GM12878 (cell line): Measurements from ENCODE around the gene PPP1R12A. TPM values are rescaled to one million over a fixed set of nuclear protein-coding genes. Genes with fewer than 3 reads are reported as not detected.

ENCODE experiments used
- ATAC-seq: fragments of 200-7000 bp; cut with Tn5 transposase; 3 replicates; pipeline ENCODE4 v1.9.1; 2020; ENCODE audit warnings: mild to moderate bottlenecking, moderate library complexity
- BruUV-seq: library from RNA; stranded (reverse); fragments of 400-500 nt; replicated peaks from 2 replicates; lab custom pipeline; 2021; lab: Mats Ljungman, UMichigan
- CTCF ChIA-PET: fragments of 300-600 bp; sonication (Branson Sonifier 250); formaldehyde crosslinking; extraction: SDS; loops from one replicate; lab custom pipeline; 2021; ENCODE audit warnings: inconsistent platforms; lab: Yijun Ruan, JAX
- POLR2A ChIA-PET: fragments of 350-600 bp; formaldehyde crosslinking; extraction: SDS; loops from one replicate; lab custom pipeline; 2021; ENCODE audit warnings: inconsistent platforms; lab: Charles Lee
- RAD21 ChIA-PET: fragments of 300-600 bp; sonication (Branson Sonifier 250); formaldehyde crosslinking; loops from one replicate; lab custom pipeline; 2023; ENCODE audit warnings: antibody characterized with exemption; ENCODE audit not compliant: unreplicated experiment; lab: Charles Lee
- SMC1A ChIA-PET: fragments of 300-600 bp; sonication (Branson Sonifier 250); formaldehyde crosslinking; loops from one replicate; lab custom pipeline; 2023; ENCODE audit not compliant: unreplicated experiment, uncharacterized antibody; lab: Charles Lee
- DNase-seq: peaks from one replicate; pipeline ENCODE4 v3.0.0-alpha.2; 2011; ENCODE audit warnings: low read depth, low spot score
- FAIRE-seq: peaks from 3 replicates; lab custom pipeline; 2011; peaks lifted over from hg19 to GRCh38; lab: Jason Lieb, UNC
- H2AFZ ChIP-seq: 2 replicates; pipeline ENCODE4 v1.6.0; 2011; ENCODE audit warnings: low read depth, low read length, control low read depth; ENCODE audit not compliant: control insufficient read depth
- H3K27ac ChIP-seq: 2 replicates; pipeline ENCODE4 v1.5.1; 2011; ENCODE audit warnings: control low read depth; ENCODE audit not compliant: control insufficient read depth, insufficient read depth
- H3K27me3 ChIP-seq, 2 experiments: replicated peaks in 1 of 2; 2 replicates each; pipeline versions ENCODE4 v1.6.0 to v1.6.1; 2011; ENCODE audit warnings: low read length in 1 of 2; ENCODE audit not compliant: control insufficient read depth in 2 of 2, insufficient read depth in 2 of 2
- H3K36me3 ChIP-seq, 2 experiments: 2 replicates each; pipeline ENCODE4 v1.5.1; 2011; ENCODE audit warnings: low read length in 1 of 2; ENCODE audit not compliant: control insufficient read depth in 2 of 2, insufficient read depth in 2 of 2
- H3K4me1 ChIP-seq: 2 replicates; pipeline ENCODE4 v1.6.1; 2011; ENCODE audit warnings: mild to moderate bottlenecking, low read length, moderate library complexity, mixed read lengths; ENCODE audit not compliant: control insufficient read depth, insufficient read depth
- H3K4me2 ChIP-seq: 2 replicates; pipeline ENCODE4 v1.6.0; 2011; ENCODE audit warnings: control low read depth; ENCODE audit not compliant: control insufficient read depth, insufficient read depth
- H3K4me3 ChIP-seq: fragments of 200-600 bp; sonication (generic); 2 replicates; pipeline ENCODE4 v1.5.1; 2016
- H3K79me2 ChIP-seq: 2 replicates; pipeline ENCODE4 v1.6.0; 2011; ENCODE audit warnings: low read length; ENCODE audit not compliant: control insufficient read depth, insufficient read depth
- H3K9ac ChIP-seq: 2 replicates; pipeline ENCODE4 v1.8.0; 2011; ENCODE audit warnings: low read length, control low read depth, mixed read lengths; ENCODE audit not compliant: control insufficient read depth, insufficient read depth
- H3K9me3 ChIP-seq: replicated peaks from 3 replicates; pipeline ENCODE4 v1.5.1; 2011; ENCODE audit warnings: mild to moderate bottlenecking, low read length; ENCODE audit not compliant: control insufficient read depth, insufficient read depth
- H4K20me1 ChIP-seq: 2 replicates; pipeline ENCODE4 v1.6.0; 2011; ENCODE audit not compliant: control insufficient read depth, insufficient read depth
- BCL11A ChIP-seq: IDR thresholded peaks from 2 replicates; pipeline ENCODE4 v1.6.1; 2011; ENCODE audit warnings: low read depth, low read length
- CREM ChIP-seq: IDR thresholded peaks from 2 replicates; pipeline ENCODE4 v1.6.1; 2014; ENCODE audit warnings: antibody characterized with exemption, low read depth
- EZH2 ChIP-seq: IDR thresholded peaks from 2 replicates; pipeline ENCODE4 v1.6.1; 2012; ENCODE audit warnings: low read depth, mild to moderate bottlenecking, control low read depth, inconsistent platforms, low read length, borderline replicate concordance; ENCODE audit not compliant: control insufficient read depth
- GABPA ChIP-seq: IDR thresholded peaks from 2 replicates; pipeline ENCODE4 v1.6.1; 2014; ENCODE audit warnings: antibody characterized with exemption, low read depth, mild to moderate bottlenecking, inconsistent platforms
- HDGF ChIP-seq: fragments of 450-650 bp; IDR thresholded peaks from 2 replicates; pipeline ENCODE4 v1.6.1; 2016; ENCODE audit warnings: antibody characterized with exemption
- MEF2A ChIP-seq: IDR thresholded peaks from 2 replicates; pipeline ENCODE4 v1.6.1; 2011; ENCODE audit warnings: low read depth, mild to moderate bottlenecking, low read length, moderate library complexity; ENCODE audit not compliant: insufficient read depth
- NFYA ChIP-seq: IDR thresholded peaks from 2 replicates; pipeline ENCODE4 v1.6.1; 2011; ENCODE audit warnings: low read depth, mild to moderate bottlenecking, low read length, improper control_type of control experiment, borderline replicate concordance
- RB1 ChIP-seq: fragments of 450-650 bp; formaldehyde crosslinking; IDR thresholded peaks from 2 replicates; pipeline ENCODE4 v1.6.1; 2017; ENCODE audit warnings: mild to moderate bottlenecking, borderline replicate concordance
- SIN3A ChIP-seq: IDR thresholded peaks from 2 replicates; pipeline ENCODE4 v1.6.1; 2012; ENCODE audit warnings: low read depth, low read length, improper control_type of control experiment
- WGBS: methylation state at CpG from one replicate; pipeline ENCODE4 v1.1.6; 2016; ENCODE audit warnings: low lambda C conversion rate; ENCODE audit not compliant: insufficient replicate concordance, insufficient coverage; ENCODE audit errors: missing lambda C conversion rate; 5-methylcytosine and 5-hydroxymethylcytosine counted together
- in situ Hi-C: fragments of 300-500 bp; cut with MboI; formaldehyde crosslinking; loops from 9 replicates; pipeline ENCODE4 v1.14.3; 2018; ENCODE audit warnings: mixed read lengths
- intact Hi-C: fragments of 100-400 bp; cut with micrococcal nuclease; formaldehyde crosslinking; loops from one replicate; pipeline ENCODE4 v1.14.2; 2022; ENCODE audit not compliant: unreplicated experiment
- polyA plus RNA-seq, 11 experiments: library from polyadenylated mRNA; depleted of rRNA in 4 of 11; unstranded in 6 of 11; stranded (reverse) in 5 of 11; fragments of >200 nt; fragmentation: Nextera tagmentation in 4 of 11; fragmentation: Illumina TruSeq in 1 of 11; extraction: Ambion mirVana in 4 of 11; extraction: Trizol in 1 of 11; gene quantifications; 1 replicate in 1 of 11; 2 replicates in 10 of 11; pipeline versions ENCODE4 v1.2.1 to v1.2.3, GENCODE V29; 2011 to 2016; ENCODE audit warnings: inconsistent platforms in 2 of 11, missing spikeins in 2 of 11, low read depth in 1 of 11
- total RNA-seq, 4 experiments: library from RNA; depleted of rRNA in 3 of 4; stranded (reverse); fragments of >200 nt in 3 of 4; fragmentation: Illumina TruSeq in 1 of 4; extraction: Trizol in 1 of 4; gene quantifications; 2 replicates each; pipeline versions ENCODE4 v1.2.1 to v1.2.3, GENCODE V29; 2013 to 2021
- TF ChIP-seq, protein P1 (sequence below): fragments of 450-650 bp; formaldehyde crosslinking; IDR thresholded peaks from 2 replicates; pipeline ENCODE4 v1.4.0; 2022; ENCODE audit warnings: mild to moderate bottlenecking, moderate library complexity
- TF ChIP-seq, protein P2 (sequence below): fragments of 450-650 bp; IDR thresholded peaks from 2 replicates; pipeline ENCODE4 v1.6.1; 2018; ENCODE audit warnings: borderline replicate concordance, mild to moderate bottlenecking; ENCODE audit not compliant: partially characterized antibody
- TF ChIP-seq, protein P3 (sequence below): IDR thresholded peaks from 2 replicates; pipeline ENCODE4 v1.6.1; 2012; ENCODE audit warnings: low read depth, low read length, improper control_type of control experiment

Gene PPP1R12A
- total and polyA plus RNA-seq, 10 of the 15 experiments (the other 5 are each of a cell fraction or from before 2014, with no cell fraction given) = 22.8 to 134 (median 51.4) TPM

DNA sequence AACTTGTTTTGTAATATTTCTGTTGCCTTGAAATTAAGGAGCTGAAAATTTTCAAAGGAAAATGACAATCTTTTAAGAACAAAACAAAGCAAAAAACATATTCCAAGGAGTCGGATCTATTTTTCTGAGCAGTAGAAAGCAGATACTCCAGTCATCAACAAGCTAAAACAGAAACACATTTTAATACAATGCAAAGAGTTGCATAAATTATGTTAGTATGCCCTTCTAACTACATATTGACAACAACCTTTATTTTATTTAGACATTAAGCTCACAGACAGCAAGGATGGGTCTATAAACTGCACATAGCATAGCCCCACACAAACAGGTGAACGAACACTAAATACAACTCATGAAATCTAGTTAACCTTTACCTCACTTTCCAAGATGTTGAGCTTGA lies 106.0 kb downstream of the PPP1R12A start (continued):
- TF ChIP-seq, protein P1, sequence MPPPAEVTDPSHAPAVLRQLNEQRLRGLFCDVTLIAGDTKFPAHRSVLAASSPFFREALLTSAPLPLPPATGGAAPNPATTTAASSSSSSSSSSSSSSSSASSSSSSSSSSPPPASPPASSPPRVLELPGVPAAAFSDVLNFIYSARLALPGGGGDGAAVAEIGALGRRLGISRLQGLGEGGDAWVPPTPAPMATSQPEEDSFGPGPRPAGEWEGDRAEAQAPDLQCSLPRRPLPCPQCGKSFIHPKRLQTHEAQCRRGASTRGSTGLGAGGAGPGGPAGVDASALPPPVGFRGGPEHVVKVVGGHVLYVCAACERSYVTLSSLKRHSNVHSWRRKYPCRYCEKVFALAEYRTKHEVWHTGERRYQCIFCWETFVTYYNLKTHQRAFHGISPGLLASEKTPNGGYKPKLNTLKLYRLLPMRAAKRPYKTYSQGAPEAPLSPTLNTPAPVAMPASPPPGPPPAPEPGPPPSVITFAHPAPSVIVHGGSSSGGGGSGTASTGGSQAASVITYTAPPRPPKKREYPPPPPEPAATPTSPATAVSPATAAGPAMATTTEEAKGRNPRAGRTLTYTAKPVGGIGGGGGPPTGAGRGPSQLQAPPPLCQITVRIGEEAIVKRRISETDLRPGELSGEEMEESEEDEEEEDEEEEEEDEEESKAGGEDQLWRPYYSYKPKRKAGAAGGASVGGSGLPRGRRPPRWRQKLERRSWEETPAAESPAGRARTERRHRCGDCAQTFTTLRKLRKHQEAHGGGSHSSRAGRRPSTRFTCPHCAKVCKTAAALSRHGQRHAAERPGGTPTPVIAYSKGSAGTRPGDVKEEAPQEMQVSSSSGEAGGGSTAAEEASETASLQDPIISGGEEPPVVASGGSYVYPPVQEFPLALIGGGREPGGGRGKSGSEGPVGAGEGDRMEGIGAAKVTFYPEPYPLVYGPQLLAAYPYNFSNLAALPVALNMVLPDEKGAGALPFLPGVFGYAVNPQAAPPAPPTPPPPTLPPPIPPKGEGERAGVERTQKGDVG = no peak

DNA sequence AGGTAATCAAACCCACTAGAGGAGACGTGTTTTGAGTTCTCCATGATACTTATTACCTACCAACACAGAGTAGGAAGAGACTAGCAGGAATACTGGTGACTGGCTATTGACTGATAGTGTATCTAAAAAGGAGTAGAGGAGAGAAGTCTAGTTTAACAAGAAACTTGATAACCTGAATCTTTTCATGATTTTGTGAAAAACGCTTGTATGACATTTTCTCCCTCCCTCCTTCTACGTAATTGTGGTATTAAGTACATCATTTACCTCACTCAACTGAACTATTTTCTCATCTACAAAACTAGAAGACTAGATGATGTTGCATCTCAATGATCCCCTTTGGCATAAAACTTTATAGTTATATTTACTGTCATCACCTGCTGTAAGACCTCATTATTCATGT lies 107.4 kb downstream of the PPP1R12A start:
- intact Hi-C loops (no loop called here), in situ Hi-C loops (no loop called here)
- Histone ChIP-seq H3K27ac (no peak overlapping the region), H2AFZ (no peak overlapping the region), H3K9ac (no peak overlapping the region), H3K4me1 (peaks cover 3% of the 10 kb centered on the region; the same call in 1 of the 2 replicates), H3K27me3 (no peaks in the 10 kb centered on the region), H3K4me3 (no peak overlapping the region), H3K9me3 (no peaks in the 10 kb centered on the region), H3K36me3 (peaks cover 0 to 19% of the 10 kb centered on the region in 2 experiments; a peak in 2 of 4 replicates), H3K4me2 (no peak overlapping the region), H4K20me1 (no peaks in the 10 kb centered on the region), H3K79me2 (peaks cover 1% of the 10 kb centered on the region)
- POLR2A ChIA-PET = no interaction called here
- RAD21 ChIA-PET = no interaction called here
- SMC1A ChIA-PET = interaction anchor here (1.3 kb wide), 1 partner anchor 16 kb away, joined by 3 read pairs; no protein-coding TSS in a partner anchor
- FAIRE-seq = no peak
- ATAC-seq = no peak
- no peak for DNase-seq
- CTCF ChIA-PET = interaction anchor here (1.1 to 2.4 kb wide), 2 partner anchors 9 to 110 kb away, joined by 3 to 8 read pairs; no protein-coding TSS in a partner anchor
- WGBS = 88% methylated on average over 3 of the region's 3 CpGs
- BruUV-seq = no TSS peak
- no peak for TF ChIP-seq RB1
- TF ChIP-seq GABPA = no peak
- TF ChIP-seq, protein P2, sequence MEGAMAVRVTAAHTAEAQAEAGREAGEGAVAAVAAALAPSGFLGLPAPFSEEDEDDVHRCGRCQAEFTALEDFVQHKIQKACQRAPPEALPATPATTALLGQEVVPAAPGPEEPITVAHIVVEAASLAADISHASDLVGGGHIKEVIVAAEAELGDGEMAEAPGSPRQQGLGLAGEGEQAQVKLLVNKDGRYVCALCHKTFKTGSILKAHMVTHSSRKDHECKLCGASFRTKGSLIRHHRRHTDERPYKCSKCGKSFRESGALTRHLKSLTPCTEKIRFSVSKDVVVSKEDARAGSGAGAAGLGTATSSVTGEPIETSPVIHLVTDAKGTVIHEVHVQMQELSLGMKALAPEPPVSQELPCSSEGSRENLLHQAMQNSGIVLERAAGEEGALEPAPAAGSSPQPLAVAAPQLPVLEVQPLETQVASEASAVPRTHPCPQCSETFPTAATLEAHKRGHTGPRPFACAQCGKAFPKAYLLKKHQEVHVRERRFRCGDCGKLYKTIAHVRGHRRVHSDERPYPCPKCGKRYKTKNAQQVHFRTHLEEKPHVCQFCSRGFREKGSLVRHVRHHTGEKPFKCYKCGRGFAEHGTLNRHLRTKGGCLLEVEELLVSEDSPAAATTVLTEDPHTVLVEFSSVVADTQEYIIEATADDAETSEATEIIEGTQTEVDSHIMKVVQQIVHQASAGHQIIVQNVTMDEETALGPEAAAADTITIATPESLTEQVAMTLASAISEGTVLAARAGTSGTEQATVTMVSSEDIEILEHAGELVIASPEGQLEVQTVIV = no peak
- TF ChIP-seq EZH2 = no peak
- TF ChIP-seq HDGF = no peak
- TF ChIP-seq MEF2A = no peak
- no peak for TF ChIP-seq NFYA
- TF ChIP-seq, protein P3, sequence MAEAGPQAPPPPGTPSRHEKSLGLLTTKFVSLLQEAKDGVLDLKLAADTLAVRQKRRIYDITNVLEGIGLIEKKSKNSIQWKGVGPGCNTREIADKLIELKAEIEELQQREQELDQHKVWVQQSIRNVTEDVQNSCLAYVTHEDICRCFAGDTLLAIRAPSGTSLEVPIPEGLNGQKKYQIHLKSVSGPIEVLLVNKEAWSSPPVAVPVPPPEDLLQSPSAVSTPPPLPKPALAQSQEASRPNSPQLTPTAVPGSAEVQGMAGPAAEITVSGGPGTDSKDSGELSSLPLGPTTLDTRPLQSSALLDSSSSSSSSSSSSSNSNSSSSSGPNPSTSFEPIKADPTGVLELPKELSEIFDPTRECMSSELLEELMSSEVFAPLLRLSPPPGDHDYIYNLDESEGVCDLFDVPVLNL = no peak
- TF ChIP-seq SIN3A = no peak
- no peak for TF ChIP-seq CREM
- no peak for TF ChIP-seq BCL11A
